A673 (cell line): ENCODE measurements around the gene RAB22A. TPM values are rescaled to one million over a fixed set of nuclear protein-coding genes. Genes with fewer than 3 reads are reported as not detected.

Experiments
- BruUV-seq: library from RNA; stranded (reverse); fragments of 400-500 nt; replicated peaks from 2 replicates; lab custom pipeline; 2021; lab: Mats Ljungman, UMichigan
- CTCF ChIA-PET: fragments of 300-600 bp; sonication (Branson Sonifier 250); formaldehyde crosslinking; loops from one replicate; lab custom pipeline; 2022; ENCODE audit warnings: antibody characterized with exemption; lab: Charles Lee
- POLR2A ChIA-PET: fragments of 300-600 bp; sonication (Branson Sonifier 250); formaldehyde crosslinking; loops from one replicate; lab custom pipeline; 2022; ENCODE audit warnings: antibody characterized with exemption; ENCODE audit not compliant: low non-redundant PET; lab: Charles Lee
- DNase-seq: peaks from one replicate; pipeline ENCODE4 v3.0.0-alpha.2; 2015; ENCODE audit warnings: low spot score
- H3K27ac ChIP-seq: fragments of 200-600 bp; sonication (generic); 2 replicates; pipeline ENCODE4 v1.5.1; 2016; ENCODE audit warnings: mixed run types, low read depth, mild to moderate bottlenecking, mixed read lengths, antibody characterized with exemption, low read length; ENCODE audit not compliant: poor library complexity, severe bottlenecking
- H3K27me3 ChIP-seq: fragments of 200-600 bp; sonication (generic); replicated peaks from 2 replicates; pipeline ENCODE4 v1.6.1; 2017; ENCODE audit warnings: mixed run types, low read depth, mild to moderate bottlenecking, mixed read lengths, antibody characterized with exemption, low read length; ENCODE audit not compliant: insufficient read depth, poor library complexity
- H3K36me3 ChIP-seq: fragments of 200-600 bp; sonication (generic); 2 replicates; pipeline ENCODE4 v1.6.1; 2016; ENCODE audit warnings: mixed run types, mild to moderate bottlenecking, mixed read lengths, antibody characterized with exemption, low read length; ENCODE audit not compliant: insufficient read depth, poor library complexity, severe bottlenecking
- H3K4me1 ChIP-seq: fragments of 200-600 bp; sonication (generic); 2 replicates; pipeline ENCODE4 v1.6.1; 2017; ENCODE audit warnings: mixed run types, mild to moderate bottlenecking, mixed read lengths, antibody characterized with exemption, low read length; ENCODE audit not compliant: insufficient read depth, poor library complexity, severe bottlenecking
- H3K4me3 ChIP-seq: fragments of 200-600 bp; sonication (generic); 2 replicates; pipeline ENCODE4 v1.5.1; 2016; ENCODE audit warnings: low read depth, mixed run types, mild to moderate bottlenecking, mixed read lengths, low read length; ENCODE audit not compliant: poor library complexity, severe bottlenecking
- H3K9me3 ChIP-seq: fragments of 200-600 bp; sonication (generic); 2 replicates; pipeline ENCODE4 v1.6.1; 2016; ENCODE audit warnings: mixed run types, low read depth, mild to moderate bottlenecking, mixed read lengths, antibody characterized with exemption, low read length; ENCODE audit not compliant: poor library complexity, severe bottlenecking
- CTCF ChIP-seq: fragments of 300-800, 200-600 bp; sonication (generic); conservative IDR thresholded peaks from 2 replicates; pipeline ENCODE4 v1.5.1; 2017; ENCODE audit warnings: low read depth, mild to moderate bottlenecking, antibody characterized with exemption, low read length, moderate library complexity, mixed read lengths
- EZH2 ChIP-seq: fragments of 200-600 bp; sonication (generic); IDR thresholded peaks from 2 replicates; pipeline ENCODE4 v1.6.1; 2017; ENCODE audit warnings: borderline replicate concordance, low read depth, mild to moderate bottlenecking, mixed read lengths, antibody characterized with exemption, low read length; ENCODE audit not compliant: poor library complexity, severe bottlenecking
- intact Hi-C: fragments of 100-400 bp; cut with micrococcal nuclease; formaldehyde crosslinking; loops from one replicate; pipeline ENCODE4 v1.10.0; 2022; ENCODE audit not compliant: unreplicated experiment
- total RNA-seq: library from RNA; stranded (reverse); gene quantifications from 2 replicates; pipeline ENCODE4 v1.2.3, GENCODE V29; 2021

Gene RAB22A
- total RNA-seq, 1 experiment from 2014 or later, result 14.6 TPM

DNA sequence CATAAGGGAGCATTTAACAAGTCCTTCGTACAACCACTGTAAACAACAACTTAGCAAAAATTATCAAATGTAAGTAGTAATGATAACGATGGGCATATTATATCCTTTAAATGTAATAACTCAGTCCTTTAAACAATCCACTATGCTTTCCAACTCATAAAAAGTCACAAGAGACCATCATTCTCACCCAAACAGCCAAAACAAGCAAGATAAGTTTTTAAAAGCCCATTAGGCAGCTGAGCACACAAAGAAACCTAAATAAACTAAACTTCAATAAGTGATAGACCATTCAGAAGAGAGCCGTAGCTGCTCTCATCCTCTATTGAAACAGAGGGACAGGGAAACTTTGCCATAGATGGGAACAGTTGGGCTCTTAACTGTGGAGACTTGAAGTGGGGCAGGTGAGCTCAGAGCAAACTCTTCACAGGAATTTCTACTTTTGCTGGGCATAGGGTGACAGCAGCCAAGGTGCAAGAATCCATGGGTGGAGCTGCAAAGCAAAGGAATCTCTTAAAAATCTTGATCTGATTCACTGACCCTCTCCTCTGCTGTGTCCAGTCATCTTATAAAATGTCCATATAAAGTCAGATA is 22.5 kb downstream of the RAB22A start:
- POLR2A ChIA-PET, result no interaction called here
- BruUV-seq, result no TSS peak
- H3K4me1 ChIP-seq, result no peaks in the 10 kb centered on the region
- no peaks in the 10 kb centered on the region for H3K9me3 ChIP-seq
- H3K36me3 ChIP-seq, result no peaks in the 10 kb centered on the region
- TF ChIP-seq CTCF, result no peak
- TF ChIP-seq EZH2, result no peak
- no peak overlapping the region for H3K4me3 ChIP-seq
- DNase-seq, result no peak
- no peaks in the 10 kb centered on the region for H3K27me3 ChIP-seq
- intact Hi-C loops, result no loop called here
- CTCF ChIA-PET, result no interaction called here
- no peak overlapping the region for H3K27ac ChIP-seq

- Histone ChIP-seq H3K27me3 (no peaks in the 10 kb centered on the region), H3K4me3 (no peak overlapping the region), H3K9me3 (no peaks in the 10 kb centered on the region), H3K36me3 (no peaks in the 10 kb centered on the region), H3K27ac (no peak overlapping the region), H3K4me1 (no peaks in the 10 kb centered on the region)
- intact Hi-C loops, result no loop called here
- ChIA-PET POLR2A (no interaction called here), CTCF (no interaction called here)
- no TSS peak for BruUV-seq
- TF ChIP-seq CTCF, result no peak
- TF ChIP-seq EZH2, result no peak
- no peak for DNase-seq
Measured at GRCh38 chr20:58339741-58340140, 30.2 kb downstream of the RAB22A start.

- Histone ChIP-seq H3K36me3 (peaks cover under 1% of the 10 kb centered on the region), H3K4me1 (no peaks in the 10 kb centered on the region), H3K9me3 (no peaks in the 10 kb centered on the region), H3K4me3 (no peak overlapping the region), H3K27ac (no peak overlapping the region), H3K27me3 (no peaks in the 10 kb centered on the region)
- ChIA-PET CTCF (no interaction called here), POLR2A (no interaction called here)
- DNase-seq, result no peak
- no TSS peak for BruUV-seq
- TF ChIP-seq EZH2, result no peak
- TF ChIP-seq CTCF, result no peak
- intact Hi-C loops, result no loop called here
Measured at GRCh38 chr20:58340151-58340550, 30.6 kb downstream of the RAB22A start.
